NB4 (cell line): ENCODE measurements around the gene NT5DC1.

Experiments
- DNase-seq: peaks from one replicate; pipeline ENCODE4 v3.0.0; 2010; ENCODE audit warnings: low read depth
- H3K4me3 ChIP-seq: one replicate; pipeline ENCODE4 v1.5.1; 2011; ENCODE audit warnings: mild to moderate bottlenecking, low read depth, low read length, moderate library complexity
- MYC ChIP-seq: IDR thresholded peaks from 2 replicates; pipeline ENCODE4 v1.6.1; 2011; ENCODE audit warnings: low read depth, low read length
- POLR2A ChIP-seq: IDR thresholded peaks from 2 replicates; pipeline ENCODE4 v1.6.1; 2011; ENCODE audit warnings: mild to moderate bottlenecking; ENCODE audit not compliant: insufficient read length; ENCODE audit errors: extremely low read depth
- TF ChIP-seq, protein P1 (sequence below): IDR thresholded peaks from 2 replicates; pipeline ENCODE4 v1.6.1; 2011; ENCODE audit warnings: low read depth, low read length
- TF ChIP-seq, protein P2 (sequence below): IDR thresholded peaks from one replicate; pipeline ENCODE4 v1.5.1; 2012; ENCODE audit warnings: low read depth, low read length

Gene NT5DC1

DNA sequence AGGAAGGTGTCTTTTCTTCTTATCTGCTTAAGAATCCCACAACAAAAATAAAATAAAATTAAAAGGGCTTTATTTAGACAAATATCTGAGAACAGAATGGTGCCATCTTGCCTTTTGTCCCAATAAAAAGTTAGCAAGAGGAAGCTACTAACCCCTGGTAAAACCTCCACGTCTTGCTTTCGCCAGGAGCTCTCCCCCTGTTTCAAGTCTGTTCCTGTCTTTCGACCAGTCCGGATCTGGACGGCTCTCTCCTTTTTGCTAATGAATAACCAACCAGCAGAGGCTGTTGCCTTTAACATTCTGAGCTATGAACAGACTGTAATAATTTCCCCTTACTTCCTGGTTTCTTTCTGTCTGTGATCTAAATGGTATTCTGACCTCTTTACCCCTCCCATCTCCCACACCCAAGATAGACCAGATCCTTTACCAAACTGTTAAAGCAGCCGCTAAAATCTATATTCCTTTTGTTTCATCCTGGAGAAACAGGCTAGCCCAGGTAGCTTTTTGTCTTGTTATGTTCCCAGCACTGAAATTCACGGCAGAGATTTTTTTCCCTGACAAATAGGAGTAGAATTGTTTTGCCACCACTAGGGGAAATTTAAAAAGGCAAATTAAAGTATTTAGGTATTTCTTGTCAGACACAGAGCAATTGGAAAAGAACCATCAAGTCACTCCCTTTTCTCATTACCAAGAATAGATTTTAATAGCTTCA lies 39.9 kb upstream of the NT5DC1 start, which contains the start of gene FRK:
FRK (minus strand) TSS at position 320 of the 712 bp plus-strand sequence. CDS start 580 bp downstream, outside the sequence.
- H3K4me3 ChIP-seq, result no peak within 1 kb of the TSS
- DNase-seq, result no peak
- TF ChIP-seq, protein P1, sequence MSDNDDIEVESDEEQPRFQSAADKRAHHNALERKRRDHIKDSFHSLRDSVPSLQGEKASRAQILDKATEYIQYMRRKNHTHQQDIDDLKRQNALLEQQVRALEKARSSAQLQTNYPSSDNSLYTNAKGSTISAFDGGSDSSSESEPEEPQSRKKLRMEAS, result no peak
- TF ChIP-seq MYC (no peak), POLR2A (no peak)
- TF ChIP-seq, protein P2, sequence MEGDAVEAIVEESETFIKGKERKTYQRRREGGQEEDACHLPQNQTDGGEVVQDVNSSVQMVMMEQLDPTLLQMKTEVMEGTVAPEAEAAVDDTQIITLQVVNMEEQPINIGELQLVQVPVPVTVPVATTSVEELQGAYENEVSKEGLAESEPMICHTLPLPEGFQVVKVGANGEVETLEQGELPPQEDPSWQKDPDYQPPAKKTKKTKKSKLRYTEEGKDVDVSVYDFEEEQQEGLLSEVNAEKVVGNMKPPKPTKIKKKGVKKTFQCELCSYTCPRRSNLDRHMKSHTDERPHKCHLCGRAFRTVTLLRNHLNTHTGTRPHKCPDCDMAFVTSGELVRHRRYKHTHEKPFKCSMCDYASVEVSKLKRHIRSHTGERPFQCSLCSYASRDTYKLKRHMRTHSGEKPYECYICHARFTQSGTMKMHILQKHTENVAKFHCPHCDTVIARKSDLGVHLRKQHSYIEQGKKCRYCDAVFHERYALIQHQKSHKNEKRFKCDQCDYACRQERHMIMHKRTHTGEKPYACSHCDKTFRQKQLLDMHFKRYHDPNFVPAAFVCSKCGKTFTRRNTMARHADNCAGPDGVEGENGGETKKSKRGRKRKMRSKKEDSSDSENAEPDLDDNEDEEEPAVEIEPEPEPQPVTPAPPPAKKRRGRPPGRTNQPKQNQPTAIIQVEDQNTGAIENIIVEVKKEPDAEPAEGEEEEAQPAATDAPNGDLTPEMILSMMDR, result no peak

DNA sequence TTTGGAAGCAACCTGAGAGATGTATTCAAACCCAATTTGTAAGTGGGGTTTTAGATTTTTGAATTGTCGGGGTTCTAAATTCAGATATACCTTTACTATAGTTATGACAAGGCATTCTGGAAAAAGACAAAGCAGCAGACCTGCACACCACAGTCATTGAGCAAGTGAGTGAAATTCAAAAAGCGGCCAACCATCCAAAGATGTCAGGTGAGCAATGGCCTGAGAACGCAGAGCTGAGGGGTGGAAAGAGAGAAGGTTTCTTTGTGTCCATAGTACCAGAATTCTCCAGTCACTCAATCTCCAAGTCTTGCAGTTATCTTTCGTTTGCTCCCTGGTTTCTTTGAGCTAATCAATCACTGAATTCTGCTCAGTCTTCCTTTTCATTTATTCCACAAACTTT lies 38.2 kb upstream of the NT5DC1 start:
- DNase-seq, result no peak
- no peak overlapping the region for H3K4me3 ChIP-seq
- TF ChIP-seq, protein P1, result no peak
- TF ChIP-seq, protein P2, result no peak

DNA sequence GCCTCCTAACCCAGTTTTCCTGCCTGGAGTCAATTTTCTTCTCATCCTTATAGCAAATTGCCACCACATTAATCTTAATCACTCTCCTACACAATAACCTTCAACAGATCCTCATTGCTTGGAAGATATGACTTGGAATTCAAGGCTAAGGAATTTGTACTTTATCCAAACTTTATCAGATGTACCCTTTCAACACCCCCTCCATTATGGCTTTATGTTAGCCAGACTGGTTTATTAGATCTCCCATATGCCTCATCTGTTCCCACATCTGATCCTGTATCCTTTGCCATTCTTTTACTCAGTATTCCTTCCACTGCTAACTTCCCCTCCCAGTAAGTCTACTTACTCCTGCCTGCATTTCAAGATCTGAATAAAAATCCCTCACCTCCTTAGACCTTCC lies 36.0 kb upstream of the NT5DC1 start:
- H3K4me3 ChIP-seq, result no peak overlapping the region
- no peak for DNase-seq
- TF ChIP-seq MYC (no peak), POLR2A (no peak)
- TF ChIP-seq, protein P1, result no peak
- TF ChIP-seq, protein P2, result no peak

DNA sequence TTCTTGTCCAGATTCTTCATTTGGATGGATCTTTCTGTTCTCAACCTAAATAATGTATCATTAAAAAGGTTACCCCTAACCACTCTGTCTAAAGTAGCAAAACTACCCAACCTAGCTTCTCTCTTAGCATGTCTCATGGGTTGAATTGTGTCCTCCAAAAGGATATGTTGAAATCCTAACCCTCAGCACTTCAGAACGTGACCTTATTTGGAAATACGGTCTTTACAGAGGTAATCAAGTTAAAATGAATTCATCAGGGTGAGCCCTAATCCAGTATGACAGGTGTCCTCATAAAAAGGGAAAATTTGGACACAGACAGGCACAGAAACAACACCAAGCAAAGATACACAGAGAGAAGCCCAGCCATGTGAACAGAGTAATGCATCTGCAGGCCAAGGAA lies 33.9 kb upstream of the NT5DC1 start:
- no peak for DNase-seq
- TF ChIP-seq POLR2A (no peak), MYC (no peak)
- TF ChIP-seq, protein P2, result no peak
- TF ChIP-seq, protein P1, result no peak
- H3K4me3 ChIP-seq, result no peak overlapping the region

DNA sequence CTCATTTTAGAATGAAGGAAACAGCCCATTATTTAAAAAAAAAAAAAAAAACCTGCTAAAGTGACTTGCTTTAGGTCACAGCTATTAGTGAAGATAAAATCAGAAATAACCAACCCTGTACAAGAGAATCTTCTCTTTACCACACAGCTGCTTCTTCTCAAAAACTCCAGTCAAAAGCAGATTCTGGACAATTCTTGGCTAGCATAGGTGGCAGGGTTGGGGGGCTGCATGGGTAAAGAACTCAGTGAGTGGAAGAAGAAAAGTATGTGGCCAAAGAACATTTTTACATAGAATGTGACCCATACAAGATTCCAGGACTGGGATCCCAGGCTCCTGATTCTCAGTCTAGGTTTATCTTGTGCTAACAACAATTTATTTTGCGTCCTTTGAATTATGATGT lies 30.6 kb upstream of the NT5DC1 start:
- no peak for DNase-seq
- H3K4me3 ChIP-seq, result no peak overlapping the region
- TF ChIP-seq POLR2A, result no peak
- TF ChIP-seq, protein P2, result no peak
- TF ChIP-seq, protein P1, result no peak
- TF ChIP-seq MYC, result no peak
